OCI-LY7 (cell line): ENCODE results near the gene NKAIN2.

ENCODE experiments used
- CTCF ChIP-seq: fragments of 200-600 bp; sonication (generic); conservative IDR thresholded peaks from 2 replicates; pipeline ENCODE4 v1.5.1; 2014; ENCODE audit warnings: mild to moderate bottlenecking, antibody characterized with exemption, low read length, moderate library complexity, mixed read lengths
- EZH2phosphoT487 ChIP-seq: fragments of 200-600 bp; sonication (generic); IDR thresholded peaks from 2 replicates; pipeline ENCODE4 v1.6.1; 2018; ENCODE audit warnings: low read depth, borderline replicate concordance, mild to moderate bottlenecking, mixed run types, antibody characterized with exemption, low read length, moderate library complexity, mixed read lengths

GRCh38 chr6:124768224-124768623 is 964.6 kb downstream of the NKAIN2 start:
- no peak for TF ChIP-seq CTCF
- TF ChIP-seq EZH2phosphoT487: no peak
